H9 (cell line): Measurements from ENCODE around the gene MIAT. TPM values are rescaled to one million over a fixed set of nuclear protein-coding genes. Genes with fewer than 3 reads are reported as not detected.

Experiments used
- DNase-seq: peaks from one replicate; pipeline ENCODE4 v3.0.0-alpha.2; 2017
- H2AFZ ChIP-seq: one replicate; pipeline ENCODE4 v1.6.1; 2013; ENCODE audit warnings: mild to moderate bottlenecking, low read length, control low read depth, moderate library complexity
- H2AK5ac ChIP-seq: 2 replicates; pipeline ENCODE4 v1.6.1; 2013; ENCODE audit warnings: low read length, control low read depth, mixed read lengths; ENCODE audit not compliant: insufficient read length
- H2BK120ac ChIP-seq: one replicate; pipeline ENCODE4 v1.6.1; 2013; ENCODE audit warnings: low read depth, mild to moderate bottlenecking, low read length, control low read depth, inconsistent platforms; ENCODE audit not compliant: poor library complexity, severe bottlenecking
- H2BK12ac ChIP-seq: 2 replicates; pipeline ENCODE4 v1.6.1; 2013; ENCODE audit warnings: low read length, control low read depth, mixed read lengths, low read depth; ENCODE audit not compliant: insufficient read length
- H2BK15ac ChIP-seq: 2 replicates; pipeline ENCODE4 v1.6.1; 2013; ENCODE audit warnings: low read depth, low read length, control low read depth
- H2BK20ac ChIP-seq: one replicate; pipeline ENCODE4 v1.6.1; 2013; ENCODE audit warnings: low read depth, mild to moderate bottlenecking, low read length, control low read depth, inconsistent platforms; ENCODE audit not compliant: poor library complexity, severe bottlenecking
- H2BK5ac ChIP-seq: 2 replicates; pipeline ENCODE4 v1.6.1; 2013; ENCODE audit warnings: low read length, control low read depth, mixed read lengths; ENCODE audit not compliant: insufficient read length
- H3K14ac ChIP-seq: 2 replicates; pipeline ENCODE4 v1.6.1; 2013; ENCODE audit warnings: low read length, control low read depth; ENCODE audit not compliant: insufficient read depth
- H3K18ac ChIP-seq: 2 replicates; pipeline ENCODE4 v1.6.1; 2013; ENCODE audit warnings: low read depth, mild to moderate bottlenecking, mixed read lengths, low read length, control low read depth; ENCODE audit not compliant: insufficient read length
- H3K23ac ChIP-seq: 2 replicates; pipeline ENCODE4 v1.6.1; 2013; ENCODE audit warnings: low read length, control low read depth, mixed read lengths, low read depth; ENCODE audit not compliant: insufficient read length
- H3K23me2 ChIP-seq: 2 replicates; pipeline ENCODE4 v1.6.1; 2013; ENCODE audit warnings: low read depth, mild to moderate bottlenecking, mixed read lengths, low read length, control low read depth; ENCODE audit not compliant: insufficient read length, poor library complexity, severe bottlenecking
- H3K27ac ChIP-seq: 2 replicates; pipeline ENCODE4 v1.5.1; 2013; ENCODE audit warnings: low read length, control low read depth, mixed read lengths, low read depth; ENCODE audit not compliant: insufficient read length
- H3K27me3 ChIP-seq: 2 replicates; pipeline ENCODE4 v1.6.1; 2013; ENCODE audit warnings: low read length, control low read depth, inconsistent platforms; ENCODE audit not compliant: insufficient read depth
- H3K4ac ChIP-seq: 2 replicates; pipeline ENCODE4 v1.6.1; 2013; ENCODE audit warnings: low read depth, mild to moderate bottlenecking, control low read depth, inconsistent platforms, low read length, moderate library complexity
- H3K4me1 ChIP-seq: 2 replicates; pipeline ENCODE4 v1.6.1; 2013; ENCODE audit warnings: low read length, control low read depth, inconsistent platforms; ENCODE audit not compliant: insufficient read depth
- H3K4me2 ChIP-seq: 2 replicates; pipeline ENCODE4 v1.6.1; 2013; ENCODE audit warnings: low read length, control low read depth, mixed read lengths; ENCODE audit not compliant: insufficient read length, insufficient read depth
- H3K56ac ChIP-seq: 2 replicates; pipeline ENCODE4 v1.6.1; 2013; ENCODE audit warnings: low read depth, mild to moderate bottlenecking, mixed read lengths, low read length, control low read depth; ENCODE audit not compliant: insufficient read length
- H3K79me1 ChIP-seq: 2 replicates; pipeline ENCODE4 v1.6.1; 2013; ENCODE audit warnings: low read depth, mild to moderate bottlenecking, moderate library complexity, low read length, control low read depth, inconsistent platforms; ENCODE audit not compliant: insufficient read depth, poor library complexity, severe bottlenecking
- H3K79me2 ChIP-seq: 2 replicates; pipeline ENCODE4 v1.6.1; 2013; ENCODE audit warnings: low read length, control low read depth, inconsistent platforms; ENCODE audit not compliant: insufficient read depth
- H3K9ac ChIP-seq: 2 replicates; pipeline ENCODE4 v1.6.1; 2013; ENCODE audit warnings: low read length, control low read depth, mixed read lengths; ENCODE audit not compliant: insufficient read length; ENCODE audit errors: extremely low read depth
- H3K9me3 ChIP-seq: one replicate; pipeline ENCODE4 v1.6.1; 2013; ENCODE audit warnings: low read depth, low read length, inconsistent platforms; ENCODE audit not compliant: control insufficient read depth
- H3T11ph ChIP-seq: one replicate; pipeline ENCODE4 v1.6.1; 2013; ENCODE audit warnings: mild to moderate bottlenecking, low read length, control low read depth, inconsistent platforms
- H4K20me1 ChIP-seq: one replicate; pipeline ENCODE4 v1.6.1; 2013; ENCODE audit not compliant: control insufficient read depth, insufficient read length, insufficient read depth
- H4K5ac ChIP-seq: 2 replicates; pipeline ENCODE4 v1.6.1; 2013; ENCODE audit warnings: low read depth, mild to moderate bottlenecking, mixed read lengths, low read length, control low read depth; ENCODE audit not compliant: insufficient read length
- H4K8ac ChIP-seq: replicated peaks from 2 replicates; pipeline ENCODE4 v1.6.1; 2013; ENCODE audit warnings: low read length, control low read depth, mixed read lengths, low read depth; ENCODE audit not compliant: insufficient read length
- H4K91ac ChIP-seq: 2 replicates; pipeline ENCODE4 v1.6.1; 2013; ENCODE audit warnings: low read depth, mild to moderate bottlenecking, moderate library complexity, mixed read lengths, low read length, control low read depth; ENCODE audit not compliant: insufficient read length
- H3K27ac Mint-ChIP-seq, 3 experiments: 2 replicates in 2 of 3; 3 replicates in 1 of 3; pipeline ENCODE4 v1.8.0; 2020 to 2021; ENCODE audit warnings: mixed read lengths in 3 of 3, mild to moderate bottlenecking in 1 of 3, moderate library complexity in 1 of 3
- H3K27me3 Mint-ChIP-seq: 2 replicates; pipeline ENCODE4 v1.8.0; 2021; ENCODE audit warnings: low read depth, mild to moderate bottlenecking, moderate library complexity, mixed read lengths
- H3K36me3 Mint-ChIP-seq, 3 experiments: 2 replicates in 2 of 3; 3 replicates in 1 of 3; pipeline ENCODE4 v1.8.0; 2020 to 2021; ENCODE audit warnings: low read depth in 3 of 3, mixed read lengths in 3 of 3; ENCODE audit not compliant: insufficient read depth in 1 of 3
- H3K4me1 Mint-ChIP-seq, 2 experiments: 2 replicates each; pipeline ENCODE4 v1.8.0; 2020; ENCODE audit warnings: mixed read lengths in 2 of 2
- H3K4me3 Mint-ChIP-seq, 2 experiments: 2 replicates in 1 of 2; 3 replicates in 1 of 2; pipeline ENCODE4 v1.8.0; 2020 to 2021; ENCODE audit warnings: mild to moderate bottlenecking in 2 of 2, mixed read lengths in 2 of 2, moderate library complexity in 1 of 2
- H3K9me3 Mint-ChIP-seq, 2 experiments: 2 replicates in 1 of 2; 3 replicates in 1 of 2; pipeline ENCODE4 v1.8.0; 2020; ENCODE audit warnings: mild to moderate bottlenecking in 2 of 2, mixed read lengths in 2 of 2, moderate library complexity in 1 of 2
- CTCF ChIP-seq: fragments of 200-600 bp; sonication (generic); conservative IDR thresholded peaks from 3 replicates; pipeline ENCODE4 v1.8.0; 2021; ENCODE audit warnings: antibody characterized with exemption, mild to moderate bottlenecking
- WGBS: extraction: QIAGEN DNeasy Blood & Tissue Kit; methylation state at CpG from one replicate; pipeline ENCODE4 v1.1.7; 2013; ENCODE audit warnings: missing lambda C conversion rate, low lambda C conversion rate, mixed read lengths; ENCODE audit not compliant: insufficient read length; ENCODE audit errors: extremely low coverage; 5-methylcytosine and 5-hydroxymethylcytosine counted together
- total RNA-seq: library from RNA; stranded (reverse); gene quantifications from 2 replicates; pipeline ENCODE4 v1.2.1, GENCODE V29; 2021

The MIAT gene
- total RNA-seq, 1 experiment from 2014 or later = 85.6 TPM

- no peak overlapping the region for H2BK120ac ChIP-seq
- H3K27me3 ChIP-seq = no peaks in the 10 kb centered on the region; the same call in 1 of the 2 replicates
- no peak overlapping the region for H2BK15ac ChIP-seq
- Mint-ChIP-seq H3K4me1 (peaks cover 43 to 58% of the 10 kb centered on the region in 2 experiments), H3K36me3 (no peaks in the 10 kb centered on the region; a peak in 1 of 7 replicates), H3K27me3 (peaks cover 52% of the 10 kb centered on the region), H3K9me3 (peaks cover 0 to under 1% of the 10 kb centered on the region in 2 experiments; a peak in 1 of 5 replicates), H3K27ac (no peak overlapping the region), H3K4me3 (no peak overlapping the region)
- WGBS = no CpG with 5 or more reads among the region's 6 CpGs
- no peaks in the 10 kb centered on the region for H4K20me1 ChIP-seq
- H2BK5ac ChIP-seq = no peak overlapping the region
- no peak for DNase-seq
- no peak for TF ChIP-seq CTCF
- no peak overlapping the region for H2AFZ ChIP-seq
- H3K23me2 ChIP-seq = no peaks in the 10 kb centered on the region
- no peak overlapping the region for H3K56ac ChIP-seq
- no peak overlapping the region for H2AK5ac ChIP-seq
- no peaks in the 10 kb centered on the region for H3K79me2 ChIP-seq
- H2BK20ac ChIP-seq = no peak overlapping the region
- no peak overlapping the region for H3K23ac ChIP-seq
- H3K4me2 ChIP-seq = no peak overlapping the region
- H3K4me1 ChIP-seq = peaks cover 24% of the 10 kb centered on the region
- H3K9ac ChIP-seq = no peak overlapping the region
- no peak overlapping the region for H3K27ac ChIP-seq
- H4K91ac ChIP-seq = no peak overlapping the region
- no peak overlapping the region for H4K8ac ChIP-seq
- H3T11ph ChIP-seq = no peak overlapping the region
- H3K18ac ChIP-seq = no peak overlapping the region
- no peak overlapping the region for H3K4ac ChIP-seq
- no peaks in the 10 kb centered on the region for H3K9me3 ChIP-seq
- no peaks in the 10 kb centered on the region for H3K79me1 ChIP-seq
- H4K5ac ChIP-seq = no peak overlapping the region
- no peak overlapping the region for H2BK12ac ChIP-seq
- no peak overlapping the region; the same call in 1 of the 2 replicates for H3K14ac ChIP-seq
These were observed 37.9 kb upstream of the MIAT start for GRCh38 chr22:26619510-26619909.
